NCI-H526 (cell line): ENCODE data around the gene TRIM47.

ENCODE experiments used
- DNase-seq, 2 experiments: peaks; one replicate each; lab custom pipeline; 2025; lab: John Stamatoyannopoulos, UW

TRIM47 gene, protein sequence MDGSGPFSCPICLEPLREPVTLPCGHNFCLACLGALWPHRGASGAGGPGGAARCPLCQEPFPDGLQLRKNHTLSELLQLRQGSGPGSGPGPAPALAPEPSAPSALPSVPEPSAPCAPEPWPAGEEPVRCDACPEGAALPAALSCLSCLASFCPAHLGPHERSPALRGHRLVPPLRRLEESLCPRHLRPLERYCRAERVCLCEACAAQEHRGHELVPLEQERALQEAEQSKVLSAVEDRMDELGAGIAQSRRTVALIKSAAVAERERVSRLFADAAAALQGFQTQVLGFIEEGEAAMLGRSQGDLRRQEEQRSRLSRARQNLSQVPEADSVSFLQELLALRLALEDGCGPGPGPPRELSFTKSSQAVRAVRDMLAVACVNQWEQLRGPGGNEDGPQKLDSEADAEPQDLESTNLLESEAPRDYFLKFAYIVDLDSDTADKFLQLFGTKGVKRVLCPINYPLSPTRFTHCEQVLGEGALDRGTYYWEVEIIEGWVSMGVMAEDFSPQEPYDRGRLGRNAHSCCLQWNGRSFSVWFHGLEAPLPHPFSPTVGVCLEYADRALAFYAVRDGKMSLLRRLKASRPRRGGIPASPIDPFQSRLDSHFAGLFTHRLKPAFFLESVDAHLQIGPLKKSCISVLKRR

DNA sequence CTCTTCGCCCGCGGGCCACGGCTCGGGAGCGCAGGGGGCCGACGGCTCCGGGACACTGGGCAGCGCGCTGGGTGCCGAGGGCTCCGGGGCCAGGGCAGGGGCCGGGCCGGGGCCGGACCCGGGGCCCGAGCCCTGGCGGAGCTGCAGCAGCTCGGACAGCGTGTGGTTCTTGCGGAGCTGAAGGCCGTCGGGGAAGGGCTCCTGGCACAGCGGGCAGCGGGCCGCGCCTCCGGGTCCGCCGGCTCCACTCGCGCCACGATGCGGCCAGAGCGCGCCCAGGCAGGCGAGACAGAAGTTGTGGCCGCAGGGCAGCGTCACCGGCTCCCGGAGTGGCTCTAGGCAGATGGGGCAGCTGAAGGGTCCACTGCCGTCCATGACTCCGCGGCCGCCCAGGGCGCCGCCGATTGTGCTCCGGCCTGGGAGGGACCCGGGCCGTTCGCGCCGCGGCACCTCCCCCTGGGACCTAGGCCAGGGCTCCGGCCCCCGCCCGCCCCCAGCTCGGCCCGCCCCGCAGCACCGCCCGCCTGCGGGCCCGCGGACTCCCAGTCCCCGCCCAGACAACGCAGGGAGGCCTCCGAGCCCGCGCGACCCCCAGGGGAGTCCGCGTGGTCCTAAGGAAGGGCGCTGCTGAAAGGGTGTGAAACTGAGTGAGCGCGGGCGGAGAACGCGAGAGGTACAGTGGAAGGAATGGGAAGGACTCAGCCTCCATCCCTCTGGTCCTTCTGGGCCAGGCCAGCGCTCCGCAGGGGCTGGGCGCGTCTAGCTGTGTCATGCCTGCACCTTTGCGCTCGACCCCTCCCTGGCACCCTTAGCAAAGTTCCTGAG is at the start of gene TRIM47:
TRIM47 (minus strand) TSS at position 408 of the 825 bp plus-strand sequence; CDS start at position 375, 33 bp downstream.
- no peak for DNase-seq

DNA sequence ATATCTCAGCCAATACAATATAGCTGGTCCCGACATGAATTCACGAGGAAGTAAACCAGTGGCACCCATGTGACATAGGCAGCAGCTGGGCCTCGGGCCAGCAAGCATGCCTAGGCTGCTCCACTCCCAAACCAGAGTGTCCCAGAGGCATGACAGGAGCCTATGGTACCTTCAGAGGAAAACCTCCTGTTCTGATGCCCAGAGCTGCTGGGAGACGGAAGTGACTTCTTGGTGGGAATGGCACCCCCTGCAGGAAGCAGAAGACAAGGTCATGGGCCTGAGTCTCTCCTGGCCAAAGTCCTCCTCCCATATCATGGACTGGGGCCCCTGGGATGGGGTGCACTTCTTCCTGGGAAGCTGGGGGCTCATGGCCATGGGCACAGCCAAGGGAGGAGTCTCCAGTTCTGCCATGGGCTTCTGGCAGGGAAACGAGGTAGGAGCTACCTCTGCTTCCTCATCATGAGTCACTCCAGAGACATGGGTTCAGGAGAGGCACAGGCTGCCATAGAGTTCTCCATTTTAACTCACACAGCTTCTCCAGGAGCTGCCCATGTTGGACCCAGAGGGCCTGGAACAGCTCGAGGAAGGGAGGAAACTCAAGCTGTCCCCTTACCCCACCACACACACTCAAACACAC is 49.0 kb upstream of the TRIM47 start:
- peak in 1 of 2 experiments; percentile 50 for DNase-seq

DNA sequence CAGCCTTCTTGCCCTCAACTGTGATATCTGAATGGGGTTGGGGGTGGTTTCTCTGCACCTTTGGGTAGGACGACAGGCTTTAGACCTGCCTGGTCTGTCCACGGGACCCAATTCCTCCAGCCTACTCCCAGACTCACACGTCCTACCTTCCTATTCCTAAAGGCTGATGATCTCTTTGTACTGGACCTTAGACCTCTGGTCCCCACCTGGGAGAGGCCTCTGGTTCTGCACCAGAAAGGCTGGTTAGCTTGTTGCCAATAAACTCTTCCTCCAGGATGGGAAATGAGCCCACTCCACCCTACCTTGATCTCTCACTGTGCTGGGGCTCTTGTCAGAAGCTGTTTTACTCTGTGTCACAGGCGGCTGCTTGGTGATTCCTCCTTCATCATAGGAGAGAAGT is 48.1 kb upstream of the TRIM47 start:
- no peak for DNase-seq

DNA sequence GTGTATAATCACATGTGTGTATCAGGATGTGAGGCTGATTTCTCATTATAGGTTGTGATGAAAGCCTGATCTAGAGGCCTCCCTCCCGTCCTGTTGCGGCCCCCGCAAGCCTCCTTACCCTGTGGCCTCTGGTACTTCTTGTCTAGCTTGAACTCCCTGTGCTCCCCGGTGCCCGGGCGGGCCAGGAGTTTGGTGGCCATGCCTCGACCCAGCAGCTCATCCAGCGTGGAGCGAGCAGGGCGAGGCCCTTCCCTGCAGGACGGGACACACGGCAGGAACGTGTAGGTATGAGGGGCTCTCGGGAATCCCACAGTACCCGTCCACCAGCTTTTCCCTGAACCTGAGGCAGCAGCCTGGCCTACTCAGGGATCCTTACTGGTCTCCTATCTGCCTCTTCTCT is 47.5 kb upstream of the TRIM47 start:
- DNase-seq: no peak

DNA sequence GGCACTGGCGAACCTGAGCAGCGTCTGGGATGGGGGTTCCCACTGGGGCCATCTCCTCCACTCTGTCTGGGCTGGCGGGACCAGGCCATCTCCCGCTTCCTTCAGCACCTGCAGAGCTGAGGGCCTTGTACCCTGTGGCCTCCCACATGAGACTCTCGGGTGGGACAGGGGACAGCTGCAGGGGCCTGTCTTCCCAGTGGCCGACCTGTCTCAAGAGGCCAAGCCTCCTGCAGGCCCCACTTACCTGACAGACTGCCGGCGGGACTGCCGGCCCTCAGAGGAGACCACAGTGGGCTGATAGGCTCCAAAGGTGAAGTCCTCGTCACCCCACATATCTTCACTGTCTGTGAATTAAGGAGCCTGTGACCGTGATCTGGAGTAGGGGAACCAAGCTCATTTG is 46.7 kb upstream of the TRIM47 start:
- no peak for DNase-seq

DNA sequence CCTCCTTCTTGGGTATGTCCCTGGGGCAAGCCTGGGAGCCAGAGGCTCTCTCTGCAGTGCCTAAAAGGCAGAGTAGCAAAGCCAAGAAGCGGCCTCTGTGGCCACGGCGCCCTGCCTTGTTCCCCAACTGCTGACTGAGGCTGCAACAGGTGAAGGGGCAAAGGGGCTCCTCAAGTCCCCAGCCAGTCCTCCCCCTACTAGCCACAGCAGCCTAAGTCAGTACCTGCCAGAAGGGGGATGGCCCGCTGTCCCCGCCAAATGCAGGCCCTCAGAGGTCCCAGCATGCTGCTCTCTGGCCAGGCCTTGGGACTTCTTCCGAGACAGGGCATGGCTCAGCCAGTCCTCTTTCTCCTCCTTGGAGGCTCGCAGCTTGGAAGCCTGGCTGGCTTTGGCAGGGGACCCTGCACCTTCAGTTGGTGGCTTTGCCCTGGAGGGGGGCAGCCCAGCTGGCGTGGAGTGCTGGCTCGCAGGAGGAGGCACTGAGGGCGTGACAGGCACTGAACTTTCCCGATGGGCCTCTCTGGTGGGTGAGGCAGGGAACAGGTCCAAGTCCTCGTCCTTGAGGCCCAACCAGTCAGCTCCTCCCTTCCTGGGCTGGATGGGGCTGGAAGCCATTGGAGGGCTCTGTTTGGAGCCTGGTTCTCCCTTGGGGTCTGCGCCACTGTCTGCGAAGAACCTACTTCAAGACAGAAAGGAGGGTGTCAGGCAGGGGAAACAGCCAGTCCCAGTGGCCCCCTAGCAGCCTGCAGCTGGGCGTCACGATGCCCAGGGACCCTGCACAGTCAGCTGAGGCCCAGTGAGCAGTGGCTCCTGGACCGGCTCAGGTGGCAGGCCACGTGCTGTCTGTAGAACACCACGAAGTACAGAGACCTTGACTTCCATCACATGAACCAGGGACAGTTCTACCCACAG is 44.8 kb upstream of the TRIM47 start:
- DNase-seq: no peak

DNA sequence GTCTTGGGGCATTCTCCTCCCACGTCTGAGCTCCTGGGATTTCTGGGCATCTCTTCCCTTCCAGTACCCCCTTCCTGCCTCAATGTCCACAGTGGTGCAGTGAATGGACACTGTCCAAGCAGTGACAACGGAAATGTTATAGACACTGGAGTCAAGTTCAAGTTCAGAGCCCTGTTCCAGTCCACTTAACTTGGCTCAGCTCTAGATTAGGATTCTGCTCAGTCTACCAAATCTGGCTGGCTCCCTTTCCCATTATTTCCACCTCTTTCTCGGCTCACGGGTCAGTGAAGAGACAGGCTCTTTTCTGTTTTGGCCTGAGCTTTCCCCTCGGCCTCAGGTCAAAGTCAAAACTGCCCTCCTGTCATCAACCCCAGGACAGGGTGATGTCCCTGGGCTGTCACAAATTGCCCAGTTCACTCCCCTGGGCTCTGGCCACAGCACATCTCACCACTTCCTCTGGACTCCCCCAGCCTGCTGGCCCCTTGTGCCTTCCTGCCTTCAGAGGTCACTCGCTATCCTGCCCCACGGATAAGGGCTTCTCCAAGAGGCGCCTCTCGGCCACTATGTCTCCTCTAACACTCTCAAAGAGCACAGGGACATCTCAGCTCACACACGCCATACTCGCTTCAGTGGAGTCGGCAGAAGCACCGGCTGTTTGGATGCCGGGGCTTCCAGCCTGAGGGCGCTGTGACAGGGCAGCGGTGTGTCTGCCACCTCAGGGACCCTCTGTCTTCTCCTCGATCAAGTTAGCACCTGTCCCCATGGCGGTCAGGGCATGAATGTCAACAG is 44.0 kb upstream of the TRIM47 start:
- DNase-seq: no peak

DNA sequence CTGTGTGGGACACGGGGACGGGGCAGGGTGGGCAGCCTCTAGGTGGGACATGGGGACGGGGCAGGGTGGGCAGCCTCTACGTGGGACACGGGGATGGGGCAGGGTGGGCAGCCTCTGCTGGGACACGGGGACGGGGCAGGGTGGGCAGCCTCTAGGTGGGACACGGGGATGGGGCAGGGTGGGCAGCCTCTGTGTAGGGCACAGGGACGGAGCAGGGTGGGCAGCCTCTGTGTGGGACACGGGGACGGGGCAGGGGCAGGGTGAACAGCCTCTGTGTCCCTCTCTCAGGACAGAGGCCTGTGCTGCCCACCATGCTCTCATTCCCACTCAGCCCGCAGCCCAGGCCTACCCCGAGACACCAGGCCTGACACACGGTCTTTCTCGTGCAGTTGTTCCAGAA is 43.2 kb upstream of the TRIM47 start:
- DNase-seq: no peak

DNA sequence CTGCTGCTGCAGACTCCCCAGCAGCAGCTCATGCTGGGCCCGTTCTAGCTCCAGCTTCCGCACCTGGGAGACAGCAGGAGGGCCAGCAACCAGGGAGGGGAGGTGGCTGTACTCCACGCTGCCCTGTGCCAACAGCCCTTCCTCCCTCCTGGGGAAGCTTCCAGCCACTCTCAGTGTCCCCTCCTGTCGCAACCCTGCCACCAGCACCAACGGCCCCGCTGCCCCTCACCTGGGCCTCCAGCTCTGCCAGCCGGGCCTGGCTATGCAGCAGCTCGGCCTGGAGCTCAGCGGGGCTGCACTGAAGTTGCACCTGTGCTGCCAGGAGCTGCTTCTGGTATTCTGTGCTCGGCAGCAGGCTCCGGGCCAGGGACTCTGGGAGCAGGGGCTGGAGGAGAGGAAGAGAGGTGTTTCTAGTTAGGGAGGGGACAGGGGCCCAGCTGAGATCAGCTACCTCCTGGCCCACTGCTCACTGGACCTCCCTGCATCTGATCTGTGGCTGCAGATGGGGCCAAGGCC is 41.7 kb upstream of the TRIM47 start:
- DNase-seq: no peak

DNA sequence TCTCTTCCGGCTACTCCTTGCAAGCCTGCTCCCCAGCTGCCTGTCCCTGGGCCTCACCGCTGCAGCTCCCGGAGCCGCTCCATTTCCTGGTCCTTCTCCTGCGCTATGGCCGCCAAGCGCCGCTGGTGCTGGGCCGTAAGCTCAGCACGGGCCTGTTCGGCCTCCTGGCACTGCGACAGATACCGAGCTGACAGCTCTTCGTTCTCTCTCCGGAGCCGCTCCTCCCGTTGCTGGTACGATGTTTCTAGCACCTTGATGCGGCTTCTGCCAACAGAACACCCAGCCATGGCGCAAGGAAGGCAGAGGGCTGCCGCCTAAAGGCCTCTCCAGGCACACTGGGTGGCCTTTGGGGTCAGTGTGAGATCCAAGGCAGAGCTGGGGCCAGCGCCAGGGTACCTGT is 41.2 kb upstream of the TRIM47 start:
- DNase-seq: no peak

DNA sequence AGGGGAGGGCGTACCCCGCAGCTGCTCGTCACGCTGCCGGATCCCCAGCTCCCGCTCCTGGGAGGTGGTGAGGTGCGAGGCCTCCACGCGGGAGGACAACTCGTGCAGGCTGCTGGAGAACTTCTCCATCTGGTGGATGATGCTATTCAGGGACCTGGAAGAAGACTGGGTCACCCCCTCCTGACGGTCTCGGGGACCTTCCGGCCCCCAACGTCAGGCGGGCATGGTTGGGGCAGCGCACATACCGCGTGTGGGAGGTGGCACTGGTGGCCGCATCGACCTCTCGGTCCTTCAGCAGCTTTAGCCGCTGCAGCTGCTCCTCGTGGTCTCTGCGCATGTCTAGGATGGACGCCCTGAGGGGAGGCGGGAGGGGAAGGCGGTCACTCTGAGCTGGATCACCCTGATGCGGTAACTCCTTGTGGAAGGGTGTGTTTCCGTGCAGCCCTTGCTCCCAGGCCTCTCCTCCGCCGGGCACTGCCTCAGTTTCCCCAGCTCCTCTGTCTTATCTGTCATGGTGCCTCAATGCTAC is 39.6 kb upstream of the TRIM47 start:
- no peak for DNase-seq

DNA sequence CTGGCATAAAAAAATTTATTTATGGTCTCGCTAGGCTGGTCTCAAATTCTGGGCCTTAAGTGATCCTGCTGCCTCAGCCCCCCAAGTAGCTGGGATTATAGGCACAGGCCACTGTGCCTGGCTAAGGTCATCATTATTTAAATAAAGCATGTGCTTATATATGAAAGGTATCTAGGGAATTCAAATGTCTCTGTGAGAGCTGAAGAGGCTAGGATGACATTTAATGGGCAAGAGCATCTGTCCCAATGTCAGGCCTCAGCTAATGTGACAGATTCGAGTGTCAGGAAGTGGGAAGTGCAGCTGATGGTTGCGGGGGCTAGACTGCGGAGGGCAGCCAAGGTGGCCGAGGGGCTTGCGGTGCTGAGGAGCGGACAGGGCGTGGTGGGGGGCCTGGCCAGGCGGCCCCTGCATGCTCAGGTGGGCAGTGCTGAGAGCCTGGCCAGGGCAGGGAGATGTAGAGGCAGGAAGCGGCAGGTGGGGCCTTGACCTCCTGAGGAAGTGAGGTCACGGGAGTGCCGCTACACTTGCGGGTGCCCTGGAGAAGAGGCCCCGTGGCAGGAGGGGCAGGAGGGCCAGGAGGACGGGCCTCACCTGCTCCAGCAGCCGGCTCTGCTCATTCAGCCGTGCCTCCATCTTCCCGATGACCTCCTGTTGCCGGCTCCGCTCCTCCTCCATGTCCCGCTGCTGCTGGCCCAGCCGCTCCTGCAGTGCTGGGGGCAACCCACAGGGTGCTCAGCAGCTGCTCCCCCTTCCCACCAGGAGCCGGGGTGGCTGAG is 38.9 kb upstream of the TRIM47 start:
- DNase-seq: no peak

DNA sequence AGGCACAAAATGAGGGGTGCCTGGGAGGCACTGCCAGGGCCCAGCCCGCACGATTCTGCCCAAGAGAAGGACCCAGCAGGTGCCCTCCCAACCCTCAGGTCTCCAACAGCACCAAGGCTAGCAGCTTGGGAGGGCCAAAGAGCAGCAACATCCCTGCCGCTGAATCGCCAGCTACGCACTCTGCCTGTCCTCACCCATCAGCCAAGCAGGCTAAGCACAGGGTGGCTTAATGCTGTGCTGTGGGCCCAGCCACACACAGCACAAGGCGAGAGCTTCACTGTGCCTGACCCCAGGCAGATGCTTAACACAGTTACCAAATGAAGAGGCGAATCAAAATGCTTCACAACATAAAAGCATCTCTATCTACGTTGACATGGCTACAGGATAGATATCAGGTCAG is 36.9 kb upstream of the TRIM47 start:
- DNase-seq: no peak

DNA sequence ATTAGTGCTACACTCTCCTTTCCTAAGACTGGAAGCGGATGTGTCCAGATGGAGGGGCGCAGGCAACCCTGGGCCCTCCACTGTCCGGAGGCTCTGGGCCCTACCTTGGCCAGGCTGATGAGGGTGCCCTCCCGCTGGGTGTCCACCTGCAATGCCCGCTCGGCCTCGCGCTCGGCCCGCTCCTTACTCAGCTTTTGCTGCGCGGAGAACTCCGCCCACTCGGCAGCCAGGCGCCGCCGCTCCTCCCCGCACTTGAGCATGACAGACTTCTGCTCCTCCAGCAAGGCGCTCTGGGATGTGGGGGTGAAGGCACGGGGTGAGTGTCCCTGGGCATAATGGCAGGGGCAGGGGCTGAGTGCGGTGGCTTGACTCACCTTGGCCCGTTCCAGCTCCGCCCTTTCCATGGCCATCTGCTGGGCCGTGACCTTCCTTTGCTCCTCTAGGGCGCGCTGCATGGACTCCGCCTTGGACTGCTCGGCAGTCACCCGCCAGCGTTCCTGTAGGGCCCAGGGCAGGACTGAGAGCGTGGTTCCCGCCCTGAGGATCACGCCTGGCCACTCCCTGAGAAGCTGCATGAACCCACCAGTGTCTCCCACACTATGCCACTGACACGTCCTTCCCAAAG is 36.4 kb upstream of the TRIM47 start:
- no peak for DNase-seq

DNA sequence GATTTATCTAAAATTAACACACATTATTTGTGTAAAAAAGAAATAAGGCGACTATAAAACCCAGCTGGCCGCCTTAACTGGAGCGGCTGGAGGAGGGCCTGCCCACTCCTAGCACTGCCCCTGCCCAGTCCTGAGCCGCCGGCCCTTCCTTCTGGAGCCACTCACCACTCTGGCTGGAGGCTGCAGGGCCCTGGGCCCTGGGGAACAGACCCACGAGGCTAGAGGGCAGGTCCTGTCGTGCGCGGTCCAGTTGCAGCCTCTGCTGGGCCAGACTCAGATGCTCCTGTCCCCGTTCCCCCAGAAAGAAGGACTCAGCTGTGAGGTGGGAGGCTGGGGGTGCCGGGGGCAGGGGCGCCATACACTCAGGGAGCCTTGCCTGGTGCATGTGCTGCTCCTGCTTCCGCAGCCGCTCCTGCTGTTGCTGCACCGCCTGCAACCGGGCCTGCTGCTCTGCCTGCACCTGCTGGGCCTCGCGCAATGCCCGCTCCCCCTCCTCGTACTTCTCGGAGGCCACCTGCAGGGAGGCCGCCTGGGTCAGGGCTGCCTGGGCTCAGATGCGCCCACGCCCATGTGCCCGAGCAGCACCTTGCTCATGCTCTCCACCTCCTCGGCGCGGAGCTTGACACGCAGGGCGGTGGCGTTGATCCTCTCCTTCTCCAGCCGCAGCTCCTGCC is 35.3 kb upstream of the TRIM47 start:
- DNase-seq: no peak

DNA sequence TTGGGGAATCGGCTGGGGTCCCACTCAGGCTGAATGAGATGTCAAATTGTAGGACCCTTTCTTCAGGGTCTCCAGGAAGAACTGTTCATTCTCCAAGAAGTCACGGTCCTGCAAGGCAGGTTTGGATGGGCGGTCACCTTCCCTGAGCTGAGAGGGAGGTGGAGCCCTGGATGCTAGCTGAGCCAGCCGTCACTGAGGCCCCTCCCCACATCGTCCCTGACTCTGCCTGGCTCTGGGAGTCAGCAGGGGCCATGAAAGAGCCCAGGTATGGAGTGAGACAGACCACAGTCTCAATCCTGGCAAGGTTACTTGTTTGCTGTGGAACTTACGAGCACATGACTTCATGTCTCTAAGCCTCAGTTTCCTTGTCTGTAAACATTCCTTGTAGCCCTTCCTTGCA is 32.3 kb upstream of the TRIM47 start:
- DNase-seq: no peak

DNA sequence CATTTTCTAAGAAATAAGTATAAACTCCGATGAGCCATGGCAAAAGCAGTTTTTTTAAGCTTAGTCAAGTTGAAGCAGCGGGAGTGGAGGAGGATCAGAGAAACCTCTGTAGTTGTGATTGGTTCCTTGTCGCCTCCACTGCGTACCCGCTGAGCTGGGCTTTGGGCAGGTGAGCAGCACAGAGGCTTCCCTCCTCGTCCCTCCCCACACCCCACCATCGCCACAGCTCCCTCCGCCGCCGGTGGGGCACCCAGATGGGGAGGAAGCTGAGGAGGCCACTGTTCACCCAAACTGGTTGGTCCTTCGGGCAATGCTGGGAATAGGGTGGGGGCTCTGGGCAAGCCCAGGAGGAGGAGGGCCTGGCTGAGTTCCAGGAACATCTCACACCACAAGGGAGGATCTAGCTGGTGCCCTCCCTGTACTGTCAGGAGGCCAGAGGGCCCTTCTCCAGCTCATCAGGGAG is 31.5 kb upstream of the TRIM47 start:
- peak in 1 of 2 experiments; percentile 48 for DNase-seq
